ENCODE results near the gene GLDN.

DNA sequence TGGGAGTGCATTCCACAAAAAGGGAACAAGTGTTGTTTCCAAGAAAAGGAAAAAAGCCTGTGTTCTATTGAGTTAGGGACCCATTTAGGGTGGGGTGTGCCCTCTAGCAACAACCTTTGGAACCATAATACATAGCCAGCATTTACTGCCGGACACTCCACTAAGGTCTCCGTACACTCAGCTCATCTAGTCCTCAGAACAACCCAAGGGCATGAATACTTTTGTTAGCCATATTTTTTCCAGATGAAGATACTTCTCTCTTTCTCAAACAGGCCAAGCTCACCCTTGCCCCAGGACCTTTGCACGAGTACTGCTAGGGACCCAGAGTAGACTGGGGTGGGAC lies 46.2 kb downstream of the GLDN start:
- TF ChIP-seq CTCF (IDR thresholded peaks at IDR 0.05; ENCODE audit: poor library complexity, severe bottlenecking) (no peak), TAF1 (IDR thresholded peaks at IDR 0.05; ENCODE audit: low read depth) (no peak)

Data from neural cell (in vitro differentiated cells).